ENCODE results near the gene MED12L.

DNA sequence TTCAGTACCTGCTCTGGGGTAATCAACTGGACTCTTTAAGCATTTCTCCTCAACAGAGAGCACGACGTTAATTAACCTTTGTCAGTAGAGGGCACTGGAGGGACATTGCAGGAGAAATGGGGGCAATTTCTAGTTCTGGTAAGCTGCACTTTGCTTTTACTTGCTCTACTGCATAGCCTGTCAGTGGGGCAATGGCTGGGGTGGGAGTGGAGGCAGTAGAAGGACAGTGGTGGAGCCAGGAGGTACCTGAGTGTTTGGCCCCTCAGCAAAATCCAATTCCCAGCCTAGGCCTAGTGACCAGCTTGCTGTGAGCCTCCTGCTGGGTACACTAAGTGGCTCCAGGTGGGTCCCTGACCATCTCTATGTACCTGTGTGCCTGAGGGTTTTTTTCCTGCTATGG, 18.3 kb upstream of the MED12L start:
- TF ChIP-seq, protein P1, sequence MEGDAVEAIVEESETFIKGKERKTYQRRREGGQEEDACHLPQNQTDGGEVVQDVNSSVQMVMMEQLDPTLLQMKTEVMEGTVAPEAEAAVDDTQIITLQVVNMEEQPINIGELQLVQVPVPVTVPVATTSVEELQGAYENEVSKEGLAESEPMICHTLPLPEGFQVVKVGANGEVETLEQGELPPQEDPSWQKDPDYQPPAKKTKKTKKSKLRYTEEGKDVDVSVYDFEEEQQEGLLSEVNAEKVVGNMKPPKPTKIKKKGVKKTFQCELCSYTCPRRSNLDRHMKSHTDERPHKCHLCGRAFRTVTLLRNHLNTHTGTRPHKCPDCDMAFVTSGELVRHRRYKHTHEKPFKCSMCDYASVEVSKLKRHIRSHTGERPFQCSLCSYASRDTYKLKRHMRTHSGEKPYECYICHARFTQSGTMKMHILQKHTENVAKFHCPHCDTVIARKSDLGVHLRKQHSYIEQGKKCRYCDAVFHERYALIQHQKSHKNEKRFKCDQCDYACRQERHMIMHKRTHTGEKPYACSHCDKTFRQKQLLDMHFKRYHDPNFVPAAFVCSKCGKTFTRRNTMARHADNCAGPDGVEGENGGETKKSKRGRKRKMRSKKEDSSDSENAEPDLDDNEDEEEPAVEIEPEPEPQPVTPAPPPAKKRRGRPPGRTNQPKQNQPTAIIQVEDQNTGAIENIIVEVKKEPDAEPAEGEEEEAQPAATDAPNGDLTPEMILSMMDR (IDR thresholded peaks at IDR 0.05; ENCODE audit: insufficient read depth, low read length), result no peak
- no peak for TF ChIP-seq POLR2AphosphoS5 (IDR thresholded peaks at IDR 0.05; ENCODE audit: low read depth)
